ENCODE data around the gene TSKU.

TSKU gene

GRCh38 chr11:76772100-76772782, 10.9 kb upstream of the TSKU start:
- no peak overlapping the region for H3K4me2 ChIP-seq (ENCODE audit: low read length)
- no peaks in the 10 kb centered on the region for H3K79me2 ChIP-seq
- no peak overlapping the region for H3K4me3 ChIP-seq (ENCODE audit: low read depth, low read length)
- no peak overlapping the region for H3K9ac ChIP-seq
- H3K4me1 ChIP-seq = peaks cover 10% of the 10 kb centered on the region
- no peaks in the 10 kb centered on the region for H3K36me3 ChIP-seq (ENCODE audit: control insufficient read depth, insufficient read depth, low read length)
- no peak for TF ChIP-seq CTCF (IDR thresholded peaks at IDR 0.05)
- no peaks in the 10 kb centered on the region for H3K27me3 ChIP-seq (ENCODE audit: control insufficient read depth, insufficient read depth, low read length)
- H3K27ac ChIP-seq = no peak overlapping the region
- H2AFZ ChIP-seq = no peak overlapping the region
- H3K9me3 ChIP-seq (ENCODE audit: control insufficient read depth, low read length) = no peaks in the 10 kb centered on the region

GRCh38 chr11:76772783-76773106, 10.4 kb upstream of the TSKU start:
- H2AFZ ChIP-seq = no peak overlapping the region
- peaks cover 10% of the 10 kb centered on the region for H3K4me1 ChIP-seq
- no peaks in the 10 kb centered on the region for H3K79me2 ChIP-seq
- no peak for TF ChIP-seq CTCF (IDR thresholded peaks at IDR 0.05)
- H3K9me3 ChIP-seq (ENCODE audit: control insufficient read depth, low read length) = no peaks in the 10 kb centered on the region
- no peak overlapping the region for H3K9ac ChIP-seq
- H3K4me3 ChIP-seq (ENCODE audit: low read depth, low read length) = no peak overlapping the region
- H3K36me3 ChIP-seq (ENCODE audit: control insufficient read depth, insufficient read depth, low read length) = no peaks in the 10 kb centered on the region
- no peak overlapping the region for H3K4me2 ChIP-seq (ENCODE audit: low read length)
- H3K27ac ChIP-seq = peak overlapping the region; percentile 15
- H3K27me3 ChIP-seq (ENCODE audit: control insufficient read depth, insufficient read depth, low read length) = no peaks in the 10 kb centered on the region

- Histone ChIP-seq H3K36me3 (ENCODE audit: control insufficient read depth, insufficient read depth, low read length) (no peaks in the 10 kb centered on the region), H3K4me3 (ENCODE audit: low read depth, low read length) (no peak overlapping the region), H3K4me1 (peaks cover 10% of the 10 kb centered on the region), H2AFZ (peak overlapping the region; percentile 38), H3K4me2 (ENCODE audit: low read length) (no peak overlapping the region), H3K27me3 (ENCODE audit: control insufficient read depth, insufficient read depth, low read length) (no peaks in the 10 kb centered on the region), H3K9ac (no peak overlapping the region), H3K9me3 (ENCODE audit: control insufficient read depth, low read length) (no peaks in the 10 kb centered on the region), H3K27ac (peak overlapping the region; percentile 67), H3K79me2 (no peaks in the 10 kb centered on the region)
- TF ChIP-seq CTCF (IDR thresholded peaks at IDR 0.05) = no peak
Observed at GRCh38 chr11:76773921-76774361, 9.2 kb upstream of the TSKU start.

- Histone ChIP-seq H3K4me3 (ENCODE audit: low read depth, low read length) (no peak overlapping the region), H3K9me3 (ENCODE audit: control insufficient read depth, low read length) (no peaks in the 10 kb centered on the region), H2AFZ (no peak overlapping the region), H3K4me1 (peaks cover 10% of the 10 kb centered on the region), H3K27me3 (ENCODE audit: control insufficient read depth, insufficient read depth, low read length) (no peaks in the 10 kb centered on the region), H3K4me2 (ENCODE audit: low read length) (no peak overlapping the region), H3K79me2 (no peaks in the 10 kb centered on the region), H3K27ac (no peak overlapping the region), H3K9ac (no peak overlapping the region), H3K36me3 (ENCODE audit: control insufficient read depth, insufficient read depth, low read length) (no peaks in the 10 kb centered on the region)
- no peak for TF ChIP-seq CTCF (IDR thresholded peaks at IDR 0.05)
Observed at GRCh38 chr11:76776472-76776871, 6.7 kb upstream of the TSKU start.

- H3K79me2 ChIP-seq = no peaks in the 10 kb centered on the region
- no peak overlapping the region for H3K4me2 ChIP-seq (ENCODE audit: low read length)
- no peak overlapping the region for H3K4me3 ChIP-seq (ENCODE audit: low read depth, low read length)
- H2AFZ ChIP-seq = no peak overlapping the region
- H3K9ac ChIP-seq = no peak overlapping the region
- no peaks in the 10 kb centered on the region for H3K36me3 ChIP-seq (ENCODE audit: control insufficient read depth, insufficient read depth, low read length)
- H3K27me3 ChIP-seq (ENCODE audit: control insufficient read depth, insufficient read depth, low read length) = no peaks in the 10 kb centered on the region
- no peaks in the 10 kb centered on the region for H3K9me3 ChIP-seq (ENCODE audit: control insufficient read depth, low read length)
- TF ChIP-seq CTCF (IDR thresholded peaks at IDR 0.05) = no peak
- H3K4me1 ChIP-seq = peaks cover 10% of the 10 kb centered on the region
- H3K27ac ChIP-seq = no peak overlapping the region
Observed at GRCh38 chr11:76777305-76777704, 5.9 kb upstream of the TSKU start.
